CD1c-positive myeloid dendritic cell (primary cell): ENCODE data around the gene EBPL.
"Not testable (repeated sequence)": the region's sequence is repeated elsewhere in the genome, so short reads cannot be mapped to it uniquely, and the experiment has no call there.

Experiments
- DNase-seq: peaks from one replicate; pipeline ENCODE4 v3.0.0-alpha.2; 2016; ENCODE audit errors: extremely low spot score

The EBPL gene

GRCh38 chr13:49690995-49691784 lies at the start of gene EBPL:
Gene EBPL, minus strand, starts transcription at chr13:49691486. Its CDS starts 62 bp downstream, at chr13:49691424.
- peak; percentile 90 for DNase-seq

- DNase-seq: no peak
Measured at GRCh38 chr13:49740870-49741269, 49.6 kb upstream of the EBPL start.

GRCh38 chr13:49739498-49740187 lies 48.4 kb upstream of the EBPL start:
- DNase-seq: no peak

GRCh38 chr13:49733181-49733951 lies 42.1 kb upstream of the EBPL start:
- no peak for DNase-seq

GRCh38 chr13:49731766-49732165 lies 40.5 kb upstream of the EBPL start:
- DNase-seq: no peak

GRCh38 chr13:49716615-49717014 lies 25.3 kb upstream of the EBPL start:
- no peak for DNase-seq

- no peak for DNase-seq
Measured at GRCh38 chr13:49714757-49715156, 23.5 kb upstream of the EBPL start.

- no peak for DNase-seq
Measured at GRCh38 chr13:49711218-49711863, 20.1 kb upstream of the EBPL start.

GRCh38 chr13:49704264-49704663 lies 13.0 kb upstream of the EBPL start:
- not testable (repeated sequence) for DNase-seq

- DNase-seq: no peak
Measured at GRCh38 chr13:49701491-49701890, 10.2 kb upstream of the EBPL start.

- no peak for DNase-seq
Measured at GRCh38 chr13:49697468-49697867, 6.2 kb upstream of the EBPL start.

GRCh38 chr13:49694446-49694845 lies 3.2 kb upstream of the EBPL start:
- DNase-seq: no peak

GRCh38 chr13:49693877-49694276 lies 2.6 kb upstream of the EBPL start:
- DNase-seq: no peak

- DNase-seq: no peak
Measured at GRCh38 chr13:49693191-49693733, 2.0 kb upstream of the EBPL start.

GRCh38 chr13:49690133-49690994 lies 922 bp downstream of the EBPL start:
- no peak for DNase-seq

GRCh38 chr13:49683489-49683888 lies 7.8 kb downstream of the EBPL start:
- DNase-seq: no peak

GRCh38 chr13:49681842-49682435 lies 9.3 kb downstream of the EBPL start:
- DNase-seq: no peak

GRCh38 chr13:49679246-49679645 lies 12.0 kb downstream of the EBPL start:
- no peak for DNase-seq

GRCh38 chr13:49678191-49678914 lies 12.9 kb downstream of the EBPL start:
- no peak for DNase-seq
